ENCODE measurements around the gene ZNF281.
A peak's percentile ranks its signal among the peaks of the same experiment; 100 is the strongest.

Gene ZNF281

GRCh38 chr1:200386416-200386815 lies 23.4 kb downstream of the ZNF281 start:
- DNase-seq (ENCODE audit: low spot score) = no peak

- DNase-seq (ENCODE audit: low spot score) = no peak
These were observed 24.9 kb downstream of the ZNF281 start for GRCh38 chr1:200384818-200385390.

GRCh38 chr1:200381256-200381984 lies 28.4 kb downstream of the ZNF281 start:
- DNase-seq (ENCODE audit: low spot score) = no peak

GRCh38 chr1:200380589-200381021 lies 29.2 kb downstream of the ZNF281 start:
- DNase-seq (ENCODE audit: low spot score) = no peak

- DNase-seq (ENCODE audit: low spot score) = no peak
These were observed 29.8 kb downstream of the ZNF281 start for GRCh38 chr1:200379940-200380588.

GRCh38 chr1:200379432-200379757 lies 30.4 kb downstream of the ZNF281 start:
- DNase-seq (ENCODE audit: low spot score) = peak; percentile 85

- no peak for DNase-seq (ENCODE audit: low spot score)
These were observed 31.7 kb downstream of the ZNF281 start for GRCh38 chr1:200378096-200378495.

- no peak for DNase-seq (ENCODE audit: low spot score)
These were observed 33.3 kb downstream of the ZNF281 start for GRCh38 chr1:200376528-200376927.

GRCh38 chr1:200374569-200375295 lies 35.1 kb downstream of the ZNF281 start:
- DNase-seq (ENCODE audit: low spot score) = peak; percentile 44

- no peak for DNase-seq (ENCODE audit: low spot score)
These were observed 36.0 kb downstream of the ZNF281 start for GRCh38 chr1:200373811-200374231.

GRCh38 chr1:200372885-200373181 lies 37.0 kb downstream of the ZNF281 start:
- no peak for DNase-seq (ENCODE audit: low spot score)

GRCh38 chr1:200372095-200372884 lies 37.5 kb downstream of the ZNF281 start:
- peak; percentile 67 for DNase-seq (ENCODE audit: low spot score)

GRCh38 chr1:200369706-200370105 lies 40.1 kb downstream of the ZNF281 start:
- DNase-seq (ENCODE audit: low spot score) = no peak

GRCh38 chr1:200369131-200369530 lies 40.7 kb downstream of the ZNF281 start:
- no peak for DNase-seq (ENCODE audit: low spot score)

- DNase-seq (ENCODE audit: low spot score) = no peak
These were observed 41.3 kb downstream of the ZNF281 start for GRCh38 chr1:200368556-200368955.

- peak; percentile 75 for DNase-seq (ENCODE audit: low spot score)
These were observed 41.8 kb downstream of the ZNF281 start for GRCh38 chr1:200367841-200368534.

- DNase-seq (ENCODE audit: low spot score) = no peak
These were observed 43.1 kb downstream of the ZNF281 start for GRCh38 chr1:200366577-200367253.

GRCh38 chr1:200365897-200366426 lies 43.9 kb downstream of the ZNF281 start:
- no peak for DNase-seq (ENCODE audit: low spot score)

GRCh38 chr1:200364831-200365230 lies 45.0 kb downstream of the ZNF281 start:
- DNase-seq (ENCODE audit: low spot score) = peak; percentile 35

- DNase-seq (ENCODE audit: low spot score) = peak; percentile 44
These were observed 45.6 kb downstream of the ZNF281 start for GRCh38 chr1:200364091-200364759.
